NCI-H2196 (cell line): ENCODE data around the gene ADAP2.
"Not testable (repeated sequence)": the region's sequence is repeated elsewhere in the genome, so short reads cannot be mapped to it uniquely, and the experiment has no call there.

Source experiments
- DNase-seq: peaks from one replicate; lab custom pipeline; 2025; ENCODE audit not compliant: unreplicated experiment; lab: John Stamatoyannopoulos, UW

Gene ADAP2

GRCh38 chr17:30921544-30922196 lies at the start of gene ADAP2:
Gene ADAP2, plus strand, starts transcription at chr17:30921945. Its CDS starts 70 bp downstream, at chr17:30922015.
- peak; percentile 8 for DNase-seq

- no peak for DNase-seq
Measured at GRCh38 chr17:30886187-30886586, 35.6 kb upstream of the ADAP2 start.

GRCh38 chr17:30894236-30894635 lies 27.5 kb upstream of the ADAP2 start:
- DNase-seq = no peak

- DNase-seq = no peak
Measured at GRCh38 chr17:30897311-30897710, 24.4 kb upstream of the ADAP2 start.

- DNase-seq = no peak
Measured at GRCh38 chr17:30905742-30906100, 16.0 kb upstream of the ADAP2 start.

- peak; percentile 62 for DNase-seq
Measured at GRCh38 chr17:30906101-30906911, 15.4 kb upstream of the ADAP2 start, which contains the start of gene TEFM. Gene TEFM, minus strand, starts transcription at chr17:30906238. Its CDS starts 40 bp downstream, at chr17:30906198.

GRCh38 chr17:30908717-30909420 lies 12.9 kb upstream of the ADAP2 start:
- DNase-seq = no peak

- DNase-seq = not testable (repeated sequence)
Measured at GRCh38 chr17:30910151-30910550, 11.6 kb upstream of the ADAP2 start.

- DNase-seq = no peak
Measured at GRCh38 chr17:30913955-30914354, 7.8 kb upstream of the ADAP2 start.

GRCh38 chr17:30915833-30916611 lies 5.7 kb upstream of the ADAP2 start:
- DNase-seq = no peak

- DNase-seq = no peak
Measured at GRCh38 chr17:30917050-30917449, 4.7 kb upstream of the ADAP2 start.

- DNase-seq = no peak
Measured at GRCh38 chr17:30920282-30920681, 1.5 kb upstream of the ADAP2 start.

GRCh38 chr17:30920683-30921543 lies 832 bp upstream of the ADAP2 start:
- DNase-seq = no peak

GRCh38 chr17:30922235-30923030 lies 688 bp downstream of the ADAP2 start:
- DNase-seq = no peak

GRCh38 chr17:30924341-30924740 lies 2.6 kb downstream of the ADAP2 start:
- no peak for DNase-seq

- DNase-seq = no peak
Measured at GRCh38 chr17:30926516-30926915, 4.8 kb downstream of the ADAP2 start.

GRCh38 chr17:30927756-30928155 lies 6.0 kb downstream of the ADAP2 start:
- no peak for DNase-seq

- DNase-seq = no peak
Measured at GRCh38 chr17:30928584-30928983, 6.8 kb downstream of the ADAP2 start.

- no peak for DNase-seq
Measured at GRCh38 chr17:30929081-30929633, 7.4 kb downstream of the ADAP2 start.
